ENCODE results near the gene CPXM2.

Gene CPXM2

GRCh38 chr10:123903621-123904020 is 12.0 kb upstream of the CPXM2 start:
- no peak for DNase-seq

DNA sequence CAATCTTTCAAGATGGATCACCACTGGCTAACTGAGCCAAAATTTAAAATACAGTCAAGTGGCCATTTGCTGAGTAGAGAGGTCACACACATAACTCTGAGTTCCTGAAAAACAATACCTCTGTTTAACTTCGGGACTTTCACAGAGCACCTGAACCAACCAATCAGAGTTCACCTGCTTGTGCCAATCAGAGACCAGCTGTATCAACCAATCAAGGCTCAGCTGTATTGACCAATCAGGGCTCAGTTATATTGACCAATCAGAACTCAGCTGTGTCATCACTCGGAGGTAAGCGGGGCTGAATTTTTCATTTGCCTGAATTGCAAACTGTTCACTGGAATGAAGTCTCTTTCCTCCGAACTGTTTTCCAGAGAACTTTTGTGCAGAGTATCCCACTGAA is 10.0 kb upstream of the CPXM2 start:
- no peak for DNase-seq

- DNase-seq: no peak
Observed at GRCh38 chr10:123897146-123897545, 5.5 kb upstream of the CPXM2 start.

DNA sequence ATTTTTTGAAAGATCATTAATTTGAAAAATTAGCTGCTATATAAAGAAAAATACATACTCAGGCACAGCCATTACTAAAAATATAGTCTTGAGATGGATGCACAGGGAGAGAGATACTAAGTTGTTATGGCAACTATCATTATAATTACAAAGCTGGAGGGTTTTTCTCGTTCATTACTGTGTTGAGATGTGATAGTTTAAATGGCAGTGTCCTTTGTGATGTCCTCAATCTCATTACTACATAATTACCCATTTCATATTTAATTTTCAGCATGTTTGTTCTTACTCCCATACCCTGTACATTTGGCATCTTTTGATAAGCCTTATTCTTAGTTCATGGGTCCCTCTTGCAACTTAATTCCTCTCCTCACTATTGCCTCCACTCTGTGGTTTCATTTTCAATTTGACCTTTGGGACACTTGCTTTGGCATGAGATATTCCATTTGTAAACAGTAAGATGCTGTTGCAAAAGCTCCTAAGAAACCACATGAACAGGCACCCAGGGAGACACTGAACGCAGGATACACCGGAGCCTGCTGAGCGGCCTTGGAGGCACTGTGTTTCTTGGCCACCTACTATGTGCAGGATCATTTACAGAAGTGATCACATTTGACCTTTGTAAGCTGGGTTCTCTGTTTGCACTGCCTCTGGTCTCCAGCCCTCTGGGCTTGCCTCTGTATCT is 4.8 kb upstream of the CPXM2 start:
- no peak for DNase-seq

DNA sequence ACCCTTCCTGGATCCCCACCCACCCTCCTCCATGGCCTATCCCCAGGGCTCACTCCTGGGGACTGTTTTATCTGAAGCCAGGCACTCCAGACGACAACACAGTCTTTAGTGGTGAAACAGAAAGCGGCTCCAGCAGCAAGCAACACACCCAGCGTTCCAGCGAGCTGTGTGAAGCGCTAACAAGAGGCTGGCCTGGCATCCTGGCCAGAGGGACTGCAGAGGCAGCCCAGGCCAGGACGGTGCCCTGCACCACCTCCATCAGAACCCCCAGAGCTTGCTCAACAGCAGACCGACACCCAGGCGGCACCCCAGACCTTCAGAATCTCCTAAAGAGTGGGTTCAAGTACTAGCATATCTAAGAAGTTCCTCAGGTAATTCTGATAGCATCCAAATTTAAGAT is 2.0 kb upstream of the CPXM2 start:
- no peak for DNase-seq

- no peak for DNase-seq
Observed at GRCh38 chr10:123890756-123891143, 857 bp downstream of the CPXM2 start.

DNA sequence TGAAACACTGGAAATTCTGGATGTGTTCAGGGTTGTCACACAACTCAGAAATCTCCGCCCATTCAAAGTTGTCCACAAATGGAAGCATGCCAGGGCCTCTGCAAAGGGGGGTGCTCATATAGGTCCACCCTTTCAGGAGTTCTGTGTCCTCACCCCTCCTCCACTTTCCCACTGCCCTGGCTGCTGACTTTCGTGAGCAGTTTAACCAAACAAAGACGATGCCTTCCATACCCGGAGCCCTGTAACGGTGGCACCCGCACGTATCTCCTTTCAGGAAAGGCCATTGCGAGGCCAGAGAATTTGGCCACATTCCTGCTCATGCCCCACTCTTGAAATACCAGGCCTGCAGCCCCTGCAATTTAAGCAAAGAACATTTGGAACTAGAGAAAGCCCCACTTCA is 1.4 kb downstream of the CPXM2 start:
- no peak for DNase-seq

- DNase-seq: no peak
Observed at GRCh38 chr10:123889821-123890220, 1.8 kb downstream of the CPXM2 start.

DNA sequence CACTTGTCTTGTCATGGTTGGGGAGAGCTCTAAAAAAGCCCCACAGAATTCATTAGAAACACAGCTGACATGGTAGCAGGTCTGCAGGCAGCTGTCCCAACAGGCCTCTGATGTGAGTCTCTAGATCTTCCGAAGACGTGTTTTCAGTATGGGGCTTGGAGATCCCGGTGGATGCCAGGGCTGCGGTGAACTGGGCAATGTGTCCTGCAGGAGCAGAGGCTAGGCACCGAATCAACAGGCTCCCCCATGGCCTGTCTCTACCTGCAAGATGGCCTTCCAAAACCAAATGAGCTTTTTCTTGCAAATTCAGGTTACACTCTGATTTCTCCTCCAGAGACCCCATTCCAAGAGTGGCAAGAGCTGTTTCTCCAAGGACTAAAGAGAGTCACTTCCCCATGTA is 2.9 kb downstream of the CPXM2 start:
- no peak for DNase-seq

DNA sequence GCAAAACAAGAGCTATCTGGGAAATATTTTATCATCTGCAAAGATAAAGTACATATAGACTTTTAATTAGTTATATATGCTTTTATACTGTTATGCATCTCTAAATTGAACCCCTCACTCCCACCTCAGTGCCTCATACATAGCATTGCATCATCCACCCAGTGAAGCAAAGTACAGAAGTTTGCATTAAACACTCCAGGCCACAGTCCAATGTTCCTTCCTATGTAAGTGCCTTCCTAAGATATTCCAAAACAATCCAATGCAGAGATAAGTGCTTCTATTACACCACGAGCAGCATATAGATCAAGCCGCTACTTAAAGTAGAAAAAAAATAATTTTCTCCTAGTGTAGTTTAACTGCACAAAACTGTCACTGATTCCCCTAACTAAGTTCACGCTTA is 3.4 kb downstream of the CPXM2 start:
- DNase-seq: no peak

- no peak for DNase-seq
Observed at GRCh38 chr10:123886292-123886691, 5.3 kb downstream of the CPXM2 start.

- DNase-seq: no peak
Observed at GRCh38 chr10:123885406-123886170, 6.0 kb downstream of the CPXM2 start.

- DNase-seq: peak; percentile 61
Observed at GRCh38 chr10:123884907-123885381, 6.7 kb downstream of the CPXM2 start.

DNA sequence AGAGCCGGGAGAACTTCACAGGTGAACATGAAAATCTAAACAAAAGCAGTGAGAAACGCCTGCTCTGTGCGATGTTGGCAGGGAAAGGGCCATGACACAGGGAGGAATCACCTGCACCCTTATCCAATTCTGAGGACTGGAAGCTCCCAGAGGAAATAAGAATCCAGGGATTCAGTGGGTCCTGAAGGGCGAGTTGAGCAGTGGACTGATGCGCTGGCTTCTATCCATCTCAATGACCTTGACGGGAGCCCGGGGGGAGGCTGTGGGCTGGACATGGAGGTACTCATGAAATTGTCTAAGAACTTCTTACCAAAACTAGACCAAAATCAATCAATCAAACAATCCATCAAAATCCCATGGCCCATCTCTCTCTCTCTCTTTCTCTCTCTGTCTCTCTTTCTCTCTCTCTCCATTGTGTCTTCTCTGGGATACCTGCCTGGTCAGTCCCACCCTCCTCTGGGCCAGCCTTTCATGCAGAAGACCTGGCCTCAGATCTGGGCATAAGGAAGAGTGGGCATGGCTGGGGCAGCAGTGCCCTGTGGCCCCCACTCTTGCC is 7.2 kb downstream of the CPXM2 start:
- DNase-seq: no peak

GRCh38 chr10:123883673-123884320 is 7.8 kb downstream of the CPXM2 start:
- no peak for DNase-seq

DNA sequence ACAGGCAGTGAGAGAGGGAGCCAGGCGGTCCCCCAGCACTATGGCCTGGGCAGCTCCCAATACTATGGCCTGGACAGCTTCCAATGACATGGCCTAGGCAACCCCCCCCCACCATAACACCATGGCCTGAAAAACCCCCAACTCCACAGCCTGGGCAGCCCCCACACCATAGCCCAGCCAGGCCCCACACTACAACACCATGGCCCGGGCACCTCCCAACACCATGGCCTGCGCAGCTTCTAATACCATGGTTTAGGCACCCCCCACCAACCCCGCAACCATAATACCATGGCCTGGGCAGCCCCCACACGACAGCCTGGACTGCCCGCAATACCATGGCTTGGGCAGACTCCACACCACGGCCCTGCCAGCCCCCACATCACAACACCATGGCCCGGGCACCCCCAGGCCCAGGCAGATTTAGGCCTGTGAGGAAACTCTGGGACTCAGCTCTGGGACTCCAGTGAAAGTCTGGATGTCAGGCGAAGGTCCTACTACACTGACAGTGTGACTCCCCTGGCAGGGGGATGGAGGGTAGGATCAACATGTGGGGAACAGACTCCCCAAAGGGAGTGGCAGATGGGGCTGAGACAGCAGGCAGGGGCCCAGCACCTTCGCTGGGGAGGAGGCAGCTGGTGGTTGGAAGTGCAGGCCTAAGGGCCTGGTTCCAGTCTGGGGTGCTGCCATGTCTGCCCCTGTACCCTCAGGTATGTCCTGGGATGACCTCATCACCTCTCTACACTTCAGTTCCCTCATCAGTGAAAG is 8.7 kb downstream of the CPXM2 start:
- no peak for DNase-seq

DNA sequence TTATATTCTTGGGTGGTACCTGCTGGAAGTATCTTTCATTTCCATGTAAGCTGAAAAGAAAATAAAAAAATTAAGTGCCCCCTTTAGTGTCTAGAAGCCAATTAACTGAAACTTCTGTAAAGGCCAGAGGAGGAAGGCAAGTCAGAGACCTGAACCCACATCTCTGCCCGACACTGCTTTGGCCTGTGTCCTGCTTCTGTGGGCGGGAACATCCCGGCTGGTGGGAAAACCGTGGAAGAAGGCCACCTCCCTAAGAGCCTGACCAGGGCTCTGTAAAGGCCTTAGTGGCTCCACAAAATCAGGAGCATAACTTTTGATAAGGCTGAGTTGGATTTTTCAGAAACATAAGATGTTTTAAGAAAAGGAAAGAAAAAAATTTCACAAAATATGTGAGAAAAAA is 9.4 kb downstream of the CPXM2 start:
- DNase-seq: no peak

DNA sequence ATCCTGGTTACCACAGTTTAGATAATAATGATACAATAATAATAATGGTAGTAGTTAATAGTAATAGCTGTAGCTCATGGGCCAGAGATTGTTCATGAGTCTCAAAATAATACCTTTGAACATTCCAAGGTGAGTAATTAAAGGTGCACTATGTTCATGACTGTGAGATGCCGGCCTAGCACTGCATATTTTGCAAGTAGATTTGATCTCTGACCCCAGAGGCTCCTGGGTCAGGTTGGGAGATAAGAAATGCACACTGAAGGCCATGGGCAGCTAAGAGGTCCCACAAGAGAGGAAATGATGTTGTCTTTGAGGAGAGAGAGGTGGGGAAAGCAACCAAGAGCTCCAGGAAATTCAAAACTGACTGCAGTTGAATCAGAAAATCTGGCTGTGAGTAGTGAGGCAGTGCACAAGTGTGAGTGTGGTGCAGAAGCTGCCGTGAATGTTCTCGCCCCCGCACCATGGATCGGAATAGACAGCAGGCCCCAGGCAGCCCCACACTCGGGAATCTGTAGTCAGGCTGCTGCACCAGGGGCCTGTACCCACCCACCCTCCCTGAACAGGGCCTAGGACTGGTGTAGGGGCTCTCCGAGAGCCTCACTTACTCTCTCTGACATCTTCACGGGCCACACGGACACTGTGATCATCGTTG is 11.9 kb downstream of the CPXM2 start:
- DNase-seq: no peak

DNA sequence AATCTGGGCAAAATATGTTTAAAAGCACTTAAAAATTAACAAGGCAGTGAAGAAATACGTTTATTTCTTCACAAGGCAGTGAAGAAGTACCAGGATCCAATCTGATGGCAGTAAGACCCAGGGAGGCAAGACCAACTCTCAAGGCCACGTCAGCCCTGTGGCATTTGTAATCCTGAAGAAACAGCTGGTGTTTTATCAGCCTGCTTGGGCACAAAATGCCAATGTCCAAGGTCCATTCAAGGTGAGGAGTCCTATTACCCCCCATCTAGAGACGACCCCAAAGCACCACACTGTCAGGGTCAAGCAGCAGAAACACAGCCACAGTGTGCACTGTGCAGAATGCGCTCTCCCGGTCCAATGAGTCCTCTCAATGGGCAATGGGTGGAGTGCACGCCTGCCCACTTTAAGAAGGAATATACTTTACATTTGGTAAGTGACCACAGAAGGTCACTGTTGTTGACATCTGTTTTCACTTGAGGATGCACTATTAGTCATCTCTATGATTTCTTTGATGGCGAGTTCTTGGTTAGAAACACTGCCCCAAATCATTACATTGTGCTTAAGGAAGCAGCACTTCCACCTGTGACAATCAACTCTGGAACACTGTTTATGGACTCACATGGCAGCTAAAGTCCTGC is 12.8 kb downstream of the CPXM2 start:
- DNase-seq: no peak

DNA sequence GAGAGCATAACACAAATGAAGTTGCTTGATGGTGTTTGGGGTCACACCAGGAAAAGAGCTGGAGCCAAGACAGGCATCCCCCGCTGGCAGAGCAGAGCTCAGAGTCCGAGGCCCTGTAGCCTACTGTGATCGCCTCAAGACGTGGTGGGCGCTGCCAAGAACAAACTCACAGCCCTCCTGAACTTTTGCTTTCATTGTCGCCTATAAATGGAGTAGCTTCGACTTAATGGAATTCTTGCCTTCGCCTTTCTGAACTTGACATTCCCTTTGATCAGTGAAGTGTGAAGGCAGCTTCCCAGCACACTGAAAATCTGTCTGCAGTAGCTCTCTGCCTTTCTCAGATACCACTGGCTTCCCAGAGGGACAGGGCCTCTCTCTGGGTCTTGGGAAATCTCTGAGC is 21.3 kb downstream of the CPXM2 start:
- no peak for DNase-seq

DNA sequence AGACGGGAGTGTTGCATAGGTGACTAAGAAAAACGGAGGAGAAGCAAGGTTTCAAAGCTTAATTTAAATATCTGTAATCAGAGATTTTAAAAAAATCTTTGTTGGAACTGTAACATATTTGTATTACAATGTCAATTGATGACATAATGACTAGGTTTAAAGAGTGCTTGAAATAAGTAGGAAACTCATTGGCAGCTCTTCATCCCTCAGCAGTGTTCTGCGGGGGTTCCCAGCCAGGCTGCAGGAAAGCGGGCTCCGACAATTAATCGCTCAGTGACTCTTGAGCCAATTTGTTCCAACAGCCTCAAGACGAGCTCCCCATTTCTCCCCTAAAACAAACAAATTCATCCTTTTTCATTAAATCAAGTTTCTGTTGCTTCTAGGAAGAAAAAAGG is 22.6 kb downstream of the CPXM2 start:
- peak; percentile 53 for DNase-seq

All from NCI-H510A treated with DMSO at 0.1 percent for 48 hours (cell line).